ENCODE measurements around the gene GALNS. TPM values are rescaled to one million over a fixed set of nuclear protein-coding genes. Genes with fewer than 3 reads are reported as not detected.

The GALNS gene
- total RNA-seq, 2 experiments from 2014 or later = 18.4 to 19.7 TPM

- H3K36me3 ChIP-seq (ENCODE audit: insufficient read depth, low read length) = peaks cover 23% of the 10 kb centered on the region
- Mint-ChIP-seq H3K36me3 (ENCODE audit: low read depth) (peaks cover 8% of the 10 kb centered on the region), H3K9me3 (no peaks in the 10 kb centered on the region), H3K27ac (peak within 1 kb of the TSS; percentile 95), H3K4me3 (peak within 1 kb of the TSS; percentile 99), H3K4me1 (ENCODE audit: low read depth) (peaks cover 4% of the 10 kb centered on the region), H3K27me3 (no peaks in the 10 kb centered on the region)
- peak; percentile 90 for ATAC-seq (ENCODE audit: poor library complexity)
- H3K9me3 ChIP-seq (ENCODE audit: control insufficient read depth in 1 of 2, insufficient read depth in 1 of 2, low read length in 2 of 2) = no peaks in the 10 kb centered on the region
- peak within 1 kb of the TSS; percentile 64 to 70 for H3K27ac ChIP-seq (ENCODE audit: low read depth in 1 of 2, low read length in 2 of 2)
- POLR2A ChIA-PET = interaction anchor here (0.9 to 5.5 kb wide), 20 partner anchors 9 to 435 kb away, joined by 3 to 67 read pairs (median 5); partner anchors contain the start of genes CDT1, GALNS, PIEZO1 and TRAPPC2L
- no peak for TF ChIP-seq CTCF (IDR thresholded peaks at IDR 0.05)
- no peaks in the 10 kb centered on the region for H3K27me3 ChIP-seq (ENCODE audit: control insufficient read depth in 1 of 2, insufficient read depth in 2 of 2, low read length in 2 of 2)
- peak; percentile 93 to 99 (median 98) for DNase-seq
- CTCF ChIA-PET = interaction anchor here (0.9 to 4.2 kb wide), 3 partner anchors 17 to 75 kb away, joined by 5 to 19 read pairs (median 16); partner anchors contain the start of genes GALNS and TRAPPC2L
- peak within 1 kb of the TSS; percentile 75 for H3K4me3 ChIP-seq (ENCODE audit: low read length)
- intact Hi-C loops (cut with DNase I, micrococcal nuclease) = loop anchor here (1.0 to 2.0 kb wide), 3 partner anchors 9 to 405 kb away; partner anchors contain the start of genes CDT1 (in 1 of the 2), TRAPPC2L (in 1 of the 2) and ZNF778 (in 1 of the 2)
- peaks cover 29% of the 10 kb centered on the region for H3K4me1 ChIP-seq (ENCODE audit: insufficient read depth, low read length)
These were observed 44.8 kb downstream of the GALNS start, which contains the start of gene APRT for GRCh38 chr16:88811769-88812512. Gene APRT, minus strand, starts transcription at chr16:88811928. Its CDS starts 29 bp downstream, at chr16:88811899.

GRCh38 chr16:88810912-88811768, 45.6 kb downstream of the GALNS start:
- intact Hi-C loops (cut with DNase I, micrococcal nuclease) = loop anchor here in 1 of 2 experiments (1.0 kb wide), 1 partner anchor 8 kb away; the partner anchor contains the start of gene CDT1
- H3K4me3 ChIP-seq (ENCODE audit: low read length) = peak overlapping the region; percentile 75
- POLR2A ChIA-PET = interaction anchor here (0.9 to 5.5 kb wide), 14 partner anchors 8 to 436 kb away, joined by 3 to 67 read pairs (median 8); partner anchors contain the start of genes CDT1, GALNS, PIEZO1 and TRAPPC2L

More at GRCh38 chr16:88810912-88811768, 45.6 kb downstream of the GALNS start:
- peaks cover 4% of the 10 kb centered on the region for H3K4me1 Mint-ChIP-seq (ENCODE audit: low read depth)
- TF ChIP-seq CTCF (IDR thresholded peaks at IDR 0.05) = no peak
- H3K27me3 Mint-ChIP-seq = no peaks in the 10 kb centered on the region
- peak overlapping the region; percentile 99 for H3K4me3 Mint-ChIP-seq
- H3K36me3 ChIP-seq (ENCODE audit: insufficient read depth, low read length) = peaks cover 23% of the 10 kb centered on the region
- DNase-seq (peak; percentile 37 to 82 (median 56)), ATAC-seq (ENCODE audit: poor library complexity) (peak; percentile 45)
- peaks cover 8% of the 10 kb centered on the region for H3K36me3 Mint-ChIP-seq (ENCODE audit: low read depth)
- H3K27ac Mint-ChIP-seq = peak overlapping the region; percentile 95
- H3K9me3 ChIP-seq (ENCODE audit: control insufficient read depth in 1 of 2, insufficient read depth in 1 of 2, low read length in 2 of 2) = no peaks in the 10 kb centered on the region
- H3K27me3 ChIP-seq (ENCODE audit: control insufficient read depth in 1 of 2, insufficient read depth in 2 of 2, low read length in 2 of 2) = no peaks in the 10 kb centered on the region
- H3K4me1 ChIP-seq (ENCODE audit: insufficient read depth, low read length) = peaks cover 29% of the 10 kb centered on the region
- peak overlapping the region; percentile 55 to 70 for H3K27ac ChIP-seq (ENCODE audit: low read depth in 1 of 2, low read length in 2 of 2)
- CTCF ChIA-PET = interaction anchor here (0.9 to 4.2 kb wide), 4 partner anchors 16 to 74 kb away, joined by 3 to 19 read pairs (median 10); partner anchors contain the start of genes GALNS and TRAPPC2L
- H3K9me3 Mint-ChIP-seq = no peaks in the 10 kb centered on the region
